Fibroblast of lung (primary cell): ENCODE measurements around the gene KRTAP5-11.
A peak's percentile ranks its signal among the peaks of the same experiment; 100 is the strongest.
"Not testable (repeated sequence)": the region's sequence is repeated elsewhere in the genome, so short reads cannot be mapped to it uniquely, and the experiment has no call there.

Experiments
- CTCF ChIP-seq, 2 donors: IDR thresholded peaks in 1 of 2; conservative IDR thresholded peaks in 1 of 2; 1 replicate in 1 of 2; 2 replicates in 1 of 2; pipeline ENCODE4 v1.5.1; 2011 to 2012; ENCODE audit warnings: low read length in 2 of 2, control low read depth in 1 of 2, inconsistent platforms in 1 of 2, low read depth in 1 of 2, mild to moderate bottlenecking in 1 of 2
- EZH2 ChIP-seq: IDR thresholded peaks from 2 replicates; pipeline ENCODE4 v1.5.1; 2012; ENCODE audit warnings: low read length, control low read depth, mild to moderate bottlenecking; ENCODE audit errors: missing control alignments

DNA sequence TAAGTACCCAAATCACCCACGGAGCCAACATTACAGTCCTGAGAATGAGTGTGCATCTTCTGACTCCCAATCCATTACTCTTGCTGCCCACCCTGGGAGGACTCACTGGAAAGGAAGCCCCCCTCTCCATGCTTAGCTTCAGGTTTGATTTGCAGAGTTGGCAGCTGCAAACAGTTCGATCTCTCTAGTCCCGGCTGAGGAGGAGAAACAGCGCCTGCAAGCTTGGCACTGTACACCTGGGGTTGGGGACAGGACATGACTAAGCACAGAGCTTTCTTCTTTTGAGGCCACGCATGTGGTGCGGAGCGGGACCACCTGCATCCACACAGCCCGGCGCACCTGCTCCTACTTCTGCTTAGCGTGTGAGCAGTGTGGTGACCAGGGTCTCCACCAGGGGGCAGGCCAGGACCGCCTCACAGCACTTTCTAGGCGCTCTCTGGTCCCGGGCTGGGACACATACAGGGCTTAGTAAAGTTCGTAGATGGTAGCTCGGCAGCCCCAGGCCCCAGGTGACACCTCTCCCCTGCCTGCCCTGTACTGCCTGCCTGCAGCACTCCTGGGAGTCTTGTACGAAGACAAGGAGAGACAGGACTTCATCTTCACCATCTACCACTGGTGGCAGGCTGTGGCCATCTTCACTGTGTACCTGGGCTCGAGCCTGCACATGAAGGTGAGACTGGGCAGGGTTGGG, 22.3 kb upstream of the KRTAP5-11 start:
- peak in 1 of 2 donors; percentile 7 for TF ChIP-seq CTCF (conservative IDR thresholded peaks at IDR 0.05 in 1 of 2, IDR thresholded peaks at IDR 0.05 in 1 of 2; ENCODE audit: low read depth in 1 of 2, low read length in 2 of 2)
- TF ChIP-seq EZH2, result not testable (repeated sequence)
